ENCODE data around the gene RASSF5.

RASSF5 gene

DNA sequence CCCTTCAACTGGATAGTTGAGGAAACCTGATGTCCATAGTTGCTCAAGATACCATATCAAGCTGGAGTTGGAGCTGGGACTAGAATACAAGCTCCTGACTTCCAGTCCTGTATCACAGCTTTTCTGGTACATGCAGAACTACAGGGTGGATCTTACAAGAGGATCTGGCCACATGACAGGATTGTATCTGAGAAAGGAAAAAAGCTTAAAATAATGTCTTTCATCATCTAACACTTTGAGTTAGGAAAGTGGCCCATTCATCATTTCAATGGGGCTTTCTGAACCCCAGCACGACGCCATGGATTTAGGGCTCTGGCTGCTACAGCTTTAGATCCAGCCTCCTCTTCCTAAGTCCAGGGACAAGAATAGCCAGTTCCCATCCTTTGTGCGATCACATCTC lies 46.9 kb downstream of the RASSF5 start:
- no peak for DNase-seq

DNA sequence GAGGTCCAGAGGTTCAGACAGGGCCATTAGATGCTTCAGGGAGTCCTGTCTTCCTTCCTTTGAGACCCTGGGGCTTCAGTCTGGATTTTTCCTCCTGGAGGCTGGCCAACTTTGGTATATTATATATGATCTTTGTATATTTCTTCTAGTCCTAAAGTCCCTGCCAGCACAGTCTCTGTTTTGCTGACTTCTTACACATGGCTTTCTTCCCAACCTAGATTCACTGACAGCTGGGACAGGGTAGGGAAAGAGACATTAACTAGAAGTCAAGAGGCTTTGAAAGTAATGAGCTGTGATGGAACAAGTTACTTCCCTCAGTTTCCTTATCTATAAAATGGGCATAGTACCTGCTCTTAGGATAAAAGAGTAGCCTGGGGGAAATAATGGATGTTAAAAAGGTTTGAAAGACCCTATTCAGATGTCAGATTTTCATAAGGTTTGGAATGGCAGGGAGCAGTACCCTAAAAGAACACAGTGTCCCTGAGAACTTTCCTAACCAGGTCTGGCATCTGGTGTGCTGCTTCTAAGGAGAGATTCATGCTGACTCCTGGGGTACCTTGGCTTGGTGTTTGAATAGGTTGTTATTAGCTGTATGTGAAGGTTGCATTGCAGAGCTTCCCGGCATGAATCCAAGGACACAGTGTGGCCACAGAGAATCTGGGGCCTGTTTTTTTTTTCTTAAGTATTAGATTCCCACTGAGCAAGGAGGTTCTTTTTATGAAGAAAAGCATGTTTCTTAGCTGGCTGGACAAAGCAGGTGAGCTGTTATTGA lies 47.6 kb downstream of the RASSF5 start:
- DNase-seq: no peak

DNA sequence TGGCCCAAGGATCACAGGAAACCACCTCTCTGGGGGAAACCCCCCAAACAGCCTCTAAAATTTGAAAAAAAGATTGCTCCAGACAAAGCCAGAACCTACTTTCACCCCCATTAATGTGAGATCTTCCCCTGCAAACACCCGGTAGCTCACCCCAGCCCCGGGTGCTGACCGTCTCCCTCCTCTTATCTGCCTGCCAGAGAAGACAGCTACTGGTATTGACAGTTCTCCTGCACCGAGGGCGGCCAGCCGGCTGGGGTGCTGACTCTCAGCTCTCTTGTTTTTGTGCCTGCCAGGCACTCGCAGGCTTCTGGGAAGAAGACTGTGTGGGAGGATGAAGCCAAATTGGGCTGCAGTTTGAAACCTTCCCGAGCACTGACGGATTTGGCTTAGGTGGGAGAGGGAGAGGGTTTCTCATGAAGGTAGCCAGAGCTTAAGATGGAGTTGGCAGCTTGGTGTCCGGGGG lies 48.2 kb downstream of the RASSF5 start:
- DNase-seq: no peak

DNA sequence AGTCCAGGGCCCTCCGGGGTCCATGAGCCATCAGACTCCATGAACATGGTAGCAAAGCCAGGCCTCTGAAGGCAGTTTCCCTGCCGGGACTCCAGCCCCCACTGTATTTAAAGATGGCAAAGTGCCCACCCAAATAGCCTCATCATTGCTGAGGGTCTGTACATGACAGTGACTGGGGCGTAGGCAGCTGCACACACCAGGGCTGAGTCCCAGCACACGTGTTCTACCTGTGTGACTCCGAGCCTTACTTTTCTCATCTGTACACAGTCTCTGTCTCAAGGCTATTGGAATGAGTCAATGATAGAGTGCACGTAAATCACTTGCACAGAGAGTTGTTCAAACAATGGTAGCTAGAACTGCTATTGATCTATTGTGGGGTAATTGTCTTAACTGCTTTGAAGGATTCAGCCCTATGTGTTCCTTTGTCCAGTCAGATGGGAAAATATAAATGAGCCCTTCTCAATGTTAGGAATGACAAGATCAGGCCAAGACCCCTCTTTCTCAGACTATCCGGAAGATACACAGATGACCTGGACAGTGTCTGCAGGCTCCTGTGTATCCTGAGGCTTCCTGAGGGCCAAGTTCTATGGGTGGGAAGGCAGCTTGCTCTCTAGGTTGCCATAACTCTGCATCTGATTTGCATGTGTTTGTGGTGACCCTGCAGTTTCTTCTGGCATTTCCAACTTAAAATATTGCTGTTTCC lies 48.9 kb downstream of the RASSF5 start:
- no peak for DNase-seq

DNA sequence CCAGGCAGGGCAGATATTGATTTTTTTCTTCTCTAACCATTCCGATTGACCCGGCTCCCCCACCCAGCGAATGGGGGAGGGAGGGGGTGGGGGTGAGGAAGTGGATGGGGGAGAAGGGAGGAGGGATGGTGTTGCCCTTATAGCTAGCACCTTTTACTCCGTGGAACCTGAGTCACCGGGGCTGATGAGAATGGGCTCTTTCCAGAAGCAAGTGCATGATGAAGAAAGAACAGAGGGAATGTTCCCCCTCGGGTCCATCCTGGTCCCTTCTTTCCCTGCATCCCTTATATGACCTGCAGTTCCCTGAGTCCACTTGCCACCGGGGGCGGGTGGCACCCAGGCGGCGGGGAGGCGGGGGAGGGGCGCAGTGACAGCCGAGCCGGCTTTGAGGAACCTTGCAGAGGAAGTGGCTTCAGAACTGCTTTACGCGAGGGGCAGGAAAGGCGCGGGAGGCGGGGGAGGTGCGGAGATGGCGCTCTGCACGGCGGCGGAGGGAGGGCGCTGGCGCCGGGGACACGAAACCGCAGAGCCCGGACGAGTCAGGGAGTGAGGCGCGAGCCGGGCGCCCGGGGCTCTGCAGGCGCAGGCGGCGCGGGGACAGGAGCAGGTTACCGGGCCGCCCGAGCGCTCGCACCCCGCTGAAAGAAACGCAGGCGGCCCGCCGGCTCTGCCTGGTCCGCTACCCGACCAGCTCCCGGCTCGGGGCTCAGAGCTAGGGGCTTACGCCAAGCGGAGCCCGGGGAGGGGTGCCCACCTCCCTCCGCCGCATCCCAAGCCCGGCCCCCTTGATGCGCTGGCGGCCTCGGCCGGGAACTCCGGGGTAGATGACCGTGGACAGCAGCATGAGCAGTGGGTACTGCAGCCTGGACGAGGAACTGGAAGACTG lies 49.7 kb downstream of the RASSF5 start:
- no peak for DNase-seq

DNA sequence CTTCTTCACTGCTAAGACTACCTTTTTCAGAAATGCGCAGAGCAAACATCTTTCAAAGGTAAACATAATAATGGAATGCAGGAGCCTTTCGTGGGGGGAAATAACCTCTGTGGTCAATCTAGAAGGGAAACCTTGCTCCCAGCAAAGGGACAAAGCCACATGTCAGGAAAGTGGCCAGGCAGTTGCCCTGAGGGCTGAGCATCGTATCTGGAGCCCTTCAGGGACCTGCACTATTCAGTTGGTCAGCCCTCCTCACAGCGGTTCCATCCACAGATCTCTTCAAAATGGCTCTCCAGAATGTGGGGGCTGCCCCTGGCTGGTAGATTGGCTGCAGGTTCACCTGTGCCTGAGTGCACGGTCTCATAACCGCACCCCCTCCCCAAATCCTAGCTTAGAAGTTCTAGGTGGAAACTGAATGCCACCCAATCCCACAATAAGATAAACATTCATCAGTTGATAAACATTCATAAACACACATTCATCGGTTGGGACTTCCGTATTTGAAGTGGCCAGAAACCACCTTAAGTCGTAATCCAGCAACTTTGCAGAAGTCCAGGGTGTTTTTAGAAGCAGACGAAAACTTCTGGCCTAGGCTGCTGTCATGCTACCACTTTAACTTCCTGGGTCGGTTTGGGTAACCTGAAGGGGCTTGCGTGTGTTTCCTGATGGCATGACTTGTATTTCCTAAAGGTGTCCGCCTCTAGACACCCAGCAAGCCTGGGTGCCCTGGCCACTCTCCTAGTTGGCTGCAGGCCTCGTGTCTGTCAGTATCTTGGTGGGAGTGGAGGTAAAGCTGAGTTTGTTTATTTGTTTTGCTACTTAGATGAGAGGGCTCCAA lies 50.5 kb downstream of the RASSF5 start:
- no peak for DNase-seq

DNA sequence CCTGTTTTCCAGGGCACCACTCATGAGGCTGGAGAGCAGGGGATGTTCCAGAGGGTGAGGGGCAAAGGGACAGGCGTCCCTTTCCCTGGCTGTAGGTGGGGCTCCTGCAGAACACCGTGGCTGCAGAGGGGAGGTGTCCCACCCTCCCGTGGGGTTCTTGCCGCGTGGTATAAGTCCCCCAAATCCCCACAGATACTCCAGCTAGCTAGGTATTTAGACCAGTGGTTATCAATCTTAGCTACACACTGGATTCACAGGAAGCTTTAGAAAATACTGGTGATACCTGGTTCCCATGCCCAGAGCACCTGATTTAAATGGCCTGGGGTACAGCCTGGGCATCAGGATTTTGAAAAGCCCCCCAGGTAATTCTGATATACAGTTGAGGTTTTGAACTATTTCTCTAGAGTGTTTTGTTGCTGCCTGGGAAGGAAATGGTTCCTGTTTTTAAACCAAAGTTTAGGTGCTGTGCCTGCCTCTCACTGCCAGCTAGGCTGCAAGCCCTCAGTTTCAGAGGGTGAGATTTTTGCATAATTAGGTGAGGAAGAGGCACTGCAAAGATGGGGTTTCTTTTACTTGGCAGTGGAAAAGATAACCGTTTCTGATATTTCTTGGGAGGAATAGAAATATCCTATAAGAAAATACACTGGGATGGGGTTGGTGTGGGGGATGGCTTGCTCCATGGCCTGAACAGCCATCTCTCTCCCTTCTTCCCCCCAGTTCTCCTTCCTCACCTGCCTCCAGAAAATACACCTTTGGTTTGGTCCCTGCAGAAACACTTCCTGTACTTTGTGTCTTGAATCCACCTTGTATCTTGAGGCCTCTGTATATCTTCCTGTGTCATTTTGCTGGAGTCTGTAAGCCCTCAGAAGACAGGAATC lies 51.7 kb downstream of the RASSF5 start:
- DNase-seq: no peak

DNA sequence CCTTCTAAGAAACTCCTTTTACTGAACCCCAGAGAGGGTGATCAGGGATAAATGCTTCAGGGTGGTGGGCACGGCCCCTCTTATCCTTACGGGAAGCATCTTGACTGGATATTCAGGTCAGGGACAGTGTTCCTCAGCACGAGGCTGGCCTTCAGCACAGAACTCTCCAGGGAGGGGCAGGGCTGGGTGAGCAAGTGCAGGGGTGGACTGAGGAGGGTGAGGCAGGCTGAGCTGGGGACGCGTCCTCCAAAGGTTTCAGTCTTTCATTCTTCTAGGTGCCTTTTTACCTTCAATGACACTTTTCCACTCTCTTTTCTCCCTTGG lies 52.3 kb downstream of the RASSF5 start:
- no peak for DNase-seq

DNA sequence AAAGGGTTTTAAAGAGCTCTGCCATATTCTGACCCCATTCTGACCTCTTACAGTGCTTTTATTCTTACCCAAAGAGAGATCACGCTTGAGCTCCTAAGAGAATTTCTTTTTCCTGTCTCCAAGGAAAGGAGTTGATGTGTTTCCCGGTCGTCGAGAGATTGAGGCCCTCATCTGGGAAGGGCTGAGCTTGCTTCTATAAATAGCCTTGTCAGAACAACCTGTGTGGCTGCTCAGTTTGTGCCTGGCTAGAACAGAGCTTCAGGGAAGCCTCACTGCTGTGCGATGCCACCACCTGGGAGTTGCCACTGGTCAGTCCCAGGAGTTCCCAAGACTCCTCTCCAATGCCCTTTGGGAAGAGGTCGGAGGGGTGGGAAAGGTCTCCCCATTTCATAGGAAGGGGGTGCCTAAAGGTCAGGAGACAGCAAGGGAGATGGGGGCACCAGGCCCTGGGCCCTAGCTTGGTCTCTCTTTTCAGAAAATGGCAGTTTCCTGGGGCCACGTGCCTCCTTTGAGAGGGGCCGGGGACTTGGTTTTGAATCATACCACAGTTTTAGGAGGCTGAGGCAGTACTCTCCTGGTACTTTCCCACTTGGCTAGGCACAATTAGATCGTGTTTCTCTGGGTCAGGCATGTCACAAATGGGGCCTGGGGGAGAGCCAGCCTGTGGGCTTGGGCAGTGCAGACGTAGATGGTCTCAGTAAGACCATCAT lies 52.8 kb downstream of the RASSF5 start:
- no peak for DNase-seq

DNA sequence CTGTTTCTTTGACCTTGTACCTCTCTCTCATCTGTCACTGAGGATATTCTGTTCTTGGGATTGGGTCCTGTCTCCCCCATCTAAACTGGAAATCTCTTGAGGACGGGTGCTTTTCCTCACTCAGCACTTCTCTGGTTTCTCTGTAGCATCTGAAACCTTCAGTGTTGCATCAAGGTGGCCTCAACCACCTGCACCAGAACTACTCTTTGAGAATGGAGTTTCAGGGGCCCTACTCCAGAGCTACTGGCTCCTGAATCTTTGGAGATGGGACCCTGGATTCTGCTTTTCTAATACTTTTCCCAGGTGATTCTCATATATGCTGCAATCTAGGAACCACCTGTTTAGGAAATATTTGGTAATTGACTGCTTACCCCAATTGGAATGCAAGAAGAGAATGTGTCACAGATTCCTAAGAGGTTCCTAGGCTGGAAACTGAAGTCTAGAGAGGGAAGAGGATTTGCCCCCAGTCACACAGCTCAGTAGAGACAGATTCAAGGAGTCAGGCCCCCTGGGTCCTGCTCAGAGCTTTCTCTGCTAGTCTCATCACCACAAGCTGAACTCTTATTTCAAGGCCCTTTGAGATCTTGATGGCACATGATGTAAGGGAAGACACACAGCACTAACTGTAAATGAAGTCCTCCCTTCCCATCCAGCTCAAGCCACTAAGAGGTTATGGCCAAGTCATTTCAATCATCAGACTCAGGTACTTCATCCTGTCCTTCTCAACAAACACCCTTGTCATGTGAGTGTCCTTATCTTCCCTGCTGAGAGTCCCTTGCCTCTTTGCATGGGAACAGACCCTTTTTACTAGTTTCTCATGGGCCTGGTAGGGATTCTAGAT lies 56.3 kb downstream of the RASSF5 start:
- no peak for DNase-seq

DNA sequence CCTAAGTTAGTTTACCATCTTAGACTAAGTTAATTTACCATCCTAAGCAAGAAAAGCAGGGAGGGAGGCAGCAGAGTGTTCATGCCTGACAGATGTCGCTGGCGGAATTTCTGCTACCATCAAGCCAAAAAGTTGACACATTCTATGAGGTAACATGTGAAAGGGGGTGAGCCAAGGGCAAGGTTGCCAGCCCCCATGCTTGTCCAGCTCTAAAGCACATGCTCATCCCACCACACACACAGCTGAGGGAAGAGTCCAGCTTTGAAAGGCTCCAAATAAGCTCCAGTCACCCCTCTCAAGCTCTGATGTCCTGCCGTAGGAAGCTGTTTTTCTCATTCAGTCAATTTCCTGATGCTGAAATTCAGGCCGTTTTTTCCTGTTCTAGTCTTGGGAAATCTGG lies 58.7 kb downstream of the RASSF5 start:
- DNase-seq: no peak

DNA sequence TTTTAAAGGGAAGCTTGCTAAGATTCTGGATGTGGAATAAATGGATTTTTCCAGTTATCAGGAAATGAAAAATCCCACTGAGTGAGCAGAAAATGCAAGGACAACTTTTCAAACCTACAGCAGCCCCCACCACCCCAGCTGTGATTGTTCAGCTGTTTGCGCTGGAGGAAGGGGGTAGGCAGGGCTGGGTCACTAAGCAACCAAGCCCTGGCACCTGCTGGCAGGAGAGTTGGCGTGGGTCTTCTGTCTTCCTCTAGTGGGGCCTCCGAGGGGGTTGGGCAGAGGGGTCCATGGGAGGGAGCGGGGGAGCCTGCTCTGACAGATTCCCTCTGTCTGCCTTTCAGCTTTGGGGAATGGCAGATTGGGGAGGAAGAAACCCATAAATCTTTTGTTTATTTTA lies 59.7 kb downstream of the RASSF5 start:
- DNase-seq: peak; percentile 59

DNA sequence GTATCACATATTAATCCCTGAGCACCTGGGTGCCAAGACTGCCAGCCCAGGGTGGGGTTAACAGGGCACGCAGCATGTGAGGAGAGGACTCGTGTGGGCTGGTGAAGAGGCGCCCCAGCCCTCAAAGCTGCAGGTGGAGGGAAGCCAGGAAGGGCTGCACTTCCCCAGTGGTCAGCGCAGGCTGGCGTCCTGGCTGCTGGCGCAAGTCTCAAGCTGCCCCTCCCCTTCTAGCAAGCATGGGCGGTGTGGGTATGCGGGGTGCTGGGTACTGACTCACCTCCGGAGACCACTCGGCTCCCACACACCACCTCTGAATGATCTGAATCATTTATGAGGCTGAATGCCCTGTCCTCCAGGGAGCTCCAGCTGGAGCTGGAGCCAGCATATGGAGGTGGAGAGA lies 60.9 kb downstream of the RASSF5 start:
- DNase-seq: no peak

DNA sequence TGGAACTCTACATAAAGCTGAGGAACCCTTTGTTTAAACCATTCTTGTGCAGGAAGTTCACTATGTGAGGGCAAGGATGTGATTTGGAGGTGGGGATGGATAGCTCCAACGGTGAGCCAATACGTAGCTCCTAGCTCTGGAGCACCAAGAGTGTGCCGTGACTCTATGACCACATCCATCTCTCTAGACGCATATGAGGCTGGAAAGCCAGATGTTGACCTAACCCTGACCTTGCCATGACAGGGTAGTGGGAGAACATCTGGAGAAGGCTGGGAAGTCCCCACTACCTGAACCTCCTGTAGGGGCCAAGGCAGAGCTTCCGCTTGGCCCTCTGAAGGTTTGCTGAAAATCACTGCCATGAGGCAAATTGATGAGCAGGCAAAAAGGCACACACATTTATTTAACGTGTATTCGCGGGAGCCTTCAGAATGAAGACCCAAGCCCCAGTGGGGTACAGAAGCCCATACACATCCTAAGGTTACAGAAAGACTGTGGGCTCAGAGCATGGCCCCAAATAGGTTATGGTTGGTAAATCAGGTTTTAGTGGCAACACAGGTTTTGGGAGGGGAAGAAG lies 61.5 kb downstream of the RASSF5 start:
- DNase-seq: no peak

DNA sequence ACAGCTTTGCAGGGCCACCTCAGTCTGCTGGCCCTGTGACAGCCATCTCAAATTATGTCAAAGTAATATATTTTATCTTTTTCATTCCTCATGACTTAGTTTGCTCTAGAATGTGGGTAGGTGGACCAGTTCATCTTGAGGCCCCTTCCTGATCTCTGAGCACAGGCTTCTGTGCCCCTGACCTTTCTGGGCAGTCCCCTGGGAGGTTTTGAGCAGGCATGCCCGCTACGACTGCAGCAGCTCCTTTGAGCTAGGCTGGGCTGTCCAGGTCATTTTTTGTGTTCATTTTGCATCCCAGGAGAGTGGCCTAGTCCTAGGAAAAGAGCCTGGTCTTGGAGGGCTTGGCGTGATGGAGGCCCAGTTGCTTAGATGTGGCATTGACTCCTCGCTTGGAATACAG lies 62.2 kb downstream of the RASSF5 start:
- no peak for DNase-seq

DNA sequence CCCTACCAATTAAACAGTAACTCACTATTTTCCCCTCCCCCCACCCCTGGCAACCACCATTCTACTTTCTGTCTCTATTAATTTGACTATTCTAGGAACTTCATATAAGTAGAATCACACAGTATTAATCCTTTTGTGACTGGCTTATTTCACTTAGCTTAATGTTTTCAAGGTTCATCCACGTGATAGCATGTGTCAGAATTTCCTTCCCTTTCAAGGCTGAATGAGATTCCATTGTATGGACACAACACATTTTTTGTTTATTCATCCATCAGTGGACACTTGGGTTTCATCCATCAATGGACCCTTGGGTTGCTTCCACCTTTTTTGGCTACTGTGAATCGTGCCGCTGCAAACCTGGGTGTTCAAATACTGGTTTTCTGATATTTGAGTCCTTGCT lies 63.2 kb downstream of the RASSF5 start:
- DNase-seq: no peak

DNA sequence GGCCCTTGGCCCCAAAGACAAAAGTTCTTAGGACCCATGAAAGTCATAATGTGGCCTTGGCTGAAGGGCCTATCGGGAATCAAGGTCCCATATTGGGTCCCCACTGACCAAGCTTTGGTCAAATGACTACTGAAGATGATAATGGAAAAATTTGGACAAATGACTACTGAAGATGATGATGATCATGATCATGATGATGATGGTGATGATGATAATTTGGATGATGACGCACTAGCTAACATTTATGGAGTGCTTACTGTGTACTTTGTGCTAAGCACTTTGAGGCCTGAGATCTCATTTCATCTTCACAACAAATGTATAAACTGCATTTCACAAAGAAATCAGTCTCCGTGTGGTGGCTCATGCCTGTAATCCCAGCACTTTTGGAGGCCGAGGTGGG lies 65.5 kb downstream of the RASSF5 start:
- no peak for DNase-seq

DNA sequence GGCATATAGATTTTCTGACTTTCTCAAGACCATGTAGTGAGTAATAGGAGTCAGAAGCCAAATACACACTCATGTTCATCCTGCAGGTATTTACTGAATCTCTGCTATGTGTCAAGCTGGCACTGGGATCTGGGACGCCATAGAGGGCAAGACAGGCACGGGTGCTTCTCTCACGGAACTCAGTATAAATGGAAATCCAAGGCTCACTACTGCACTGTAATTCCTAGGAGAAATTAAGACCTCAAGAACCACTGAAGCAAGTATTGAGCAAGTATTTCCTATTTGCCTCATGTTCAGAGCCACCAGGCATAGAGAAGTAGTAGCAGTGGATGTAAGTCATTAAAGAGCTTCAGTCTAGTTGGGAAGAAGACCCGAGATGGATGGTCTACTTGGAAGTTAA lies 66.0 kb downstream of the RASSF5 start:
- no peak for DNase-seq

DNA sequence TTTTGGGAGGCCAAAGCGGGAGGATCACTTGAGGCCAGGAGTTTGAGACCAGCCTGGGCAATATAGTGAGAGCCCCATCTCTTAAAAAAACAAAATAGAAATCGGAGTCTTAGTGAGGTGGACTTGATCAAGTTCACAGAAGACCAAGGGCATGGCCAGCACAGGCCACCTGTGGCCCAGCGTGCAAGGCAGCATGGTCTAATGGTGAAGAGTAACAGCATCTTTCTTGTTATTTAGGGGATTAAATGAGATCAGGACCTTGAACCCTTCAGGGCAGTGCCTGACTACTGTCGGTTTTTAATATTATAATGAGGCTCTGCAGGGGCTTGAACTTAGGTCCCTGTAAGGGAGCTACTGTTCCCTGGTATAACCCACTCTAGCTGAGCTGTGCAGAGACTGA lies 66.4 kb downstream of the RASSF5 start:
- no peak for DNase-seq
